AG04450 (cell line): ENCODE results near the gene PEPD. TPM values are rescaled to one million over a fixed set of nuclear protein-coding genes. Genes with fewer than 3 reads are reported as not detected.

ENCODE experiments used
- CTCF ChIA-PET: fragments of 300-600, 350-600 bp; formaldehyde crosslinking; extraction: SDS; loops from one replicate; lab custom pipeline; 2022; ENCODE audit warnings: antibody characterized with exemption, inconsistent platforms; lab: Charles Lee
- POLR2A ChIA-PET: fragments of 350-600 bp; formaldehyde crosslinking; extraction: SDS; loops from one replicate; lab custom pipeline; 2021; ENCODE audit warnings: antibody characterized with exemption, inconsistent platforms; lab: Yijun Ruan, JAX
- DNase-seq: peaks from one replicate; pipeline ENCODE4 v3.0.0-alpha.2; 2011; ENCODE audit warnings: low read depth, low spot score
- H3K27ac ChIP-seq: one replicate; pipeline ENCODE4 v1.5.1; 2012; ENCODE audit warnings: low read depth, low read length, control low read depth
- H3K27me3 ChIP-seq: one replicate; pipeline ENCODE4 v1.6.0; 2012; ENCODE audit warnings: low read length; ENCODE audit not compliant: control insufficient read depth, insufficient read depth
- H3K4me3 ChIP-seq: 2 replicates; pipeline ENCODE4 v1.5.1; 2011; ENCODE audit warnings: mild to moderate bottlenecking, low read depth, low read length, control low read depth
- H3K9me3 ChIP-seq: 2 replicates; pipeline ENCODE4 v1.5.1; 2012; ENCODE audit warnings: low read length; ENCODE audit not compliant: control insufficient read depth, insufficient read depth
- CTCF ChIP-seq: IDR thresholded peaks from 2 replicates; pipeline ENCODE4 v1.5.1; 2011; ENCODE audit warnings: low read depth, low read length, control low read depth, inconsistent platforms
- polyA plus RNA-seq: library from polyadenylated mRNA; depleted of rRNA; stranded (reverse); fragments of >200 nt; gene quantifications from 2 replicates; pipeline ENCODE4 v1.2.3, GENCODE V29; 2011

The PEPD gene
- polyA plus RNA-seq, 1 experiment, result 67.1 TPM

DNA sequence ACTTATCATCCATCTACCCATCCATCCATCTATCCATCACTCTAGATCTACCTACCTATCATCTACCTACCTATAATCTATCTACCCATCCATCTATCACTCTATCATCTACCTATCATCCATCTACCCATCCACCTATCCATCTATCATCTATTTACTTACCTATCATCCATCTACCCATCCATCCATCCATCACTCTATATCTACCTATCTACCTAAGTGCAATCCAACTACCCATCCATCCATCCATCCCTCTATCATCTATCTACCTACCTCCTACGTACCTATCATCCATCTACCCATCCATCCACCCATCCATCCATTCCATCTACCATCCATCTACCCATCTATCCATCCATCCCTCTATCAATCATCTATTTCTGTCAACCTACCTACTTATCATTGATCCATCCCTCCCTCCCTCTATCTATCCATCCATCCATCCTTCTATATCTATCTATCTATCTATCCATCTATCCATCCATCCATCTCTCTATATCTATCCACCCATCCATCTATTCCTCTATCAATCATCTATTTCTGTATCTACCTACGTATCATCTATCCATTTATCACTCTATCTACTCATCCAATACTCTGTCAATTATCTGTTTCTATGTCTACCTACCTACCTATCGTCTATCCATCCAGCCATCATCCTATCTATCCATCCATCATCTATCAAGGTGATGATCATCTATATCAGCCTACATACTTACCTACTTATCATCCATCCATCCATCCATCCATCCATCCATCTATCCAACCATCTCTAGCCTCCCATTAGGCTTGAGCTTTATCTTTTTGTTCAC lies 99.0 kb downstream of the PEPD start:
- Histone ChIP-seq H3K9me3 (no peaks in the 10 kb centered on the region), H3K27me3 (no peaks in the 10 kb centered on the region), H3K27ac (no peak overlapping the region), H3K4me3 (no peak overlapping the region)
- ChIA-PET CTCF (interaction anchor here (1.9 to 7.8 kb wide), 2 partner anchors 7 to 16 kb away, joined by 6 to 55 read pairs; no protein-coding TSS in a partner anchor), POLR2A (no interaction called here)
- TF ChIP-seq CTCF, result no peak
- no peak for DNase-seq

DNA sequence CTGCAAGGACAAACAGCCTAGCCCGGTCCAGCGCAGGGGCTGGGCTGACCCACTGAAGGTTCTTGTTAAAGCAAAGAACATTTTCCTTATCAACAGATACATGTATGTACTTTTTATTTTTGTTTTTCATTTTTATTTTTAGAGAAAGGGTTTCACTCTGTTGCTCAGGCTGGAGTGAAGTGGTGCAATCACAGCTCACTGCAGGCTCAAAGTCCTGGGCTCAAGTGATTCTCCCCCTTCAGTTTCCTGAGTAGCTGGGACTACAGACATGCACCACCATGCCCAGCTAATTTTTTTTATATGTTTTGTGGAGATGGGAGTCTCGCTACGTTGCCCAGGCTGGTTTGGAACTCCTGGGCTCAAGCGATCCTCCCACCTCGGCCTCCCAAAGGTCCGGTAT lies 100.2 kb downstream of the PEPD start:
- H3K4me3 ChIP-seq, result no peak overlapping the region
- no peak for TF ChIP-seq CTCF
- no peaks in the 10 kb centered on the region for H3K9me3 ChIP-seq
- ChIA-PET POLR2A (no interaction called here), CTCF (interaction anchor here (0.9 to 7.8 kb wide), 2 partner anchors 8 to 374 kb away, joined by 4 to 55 read pairs; no protein-coding TSS in a partner anchor)
- no peak overlapping the region for H3K27ac ChIP-seq
- no peak for DNase-seq
- no peaks in the 10 kb centered on the region for H3K27me3 ChIP-seq

- no peaks in the 10 kb centered on the region for H3K9me3 ChIP-seq
- H3K27ac ChIP-seq, result no peak overlapping the region
- no peaks in the 10 kb centered on the region for H3K27me3 ChIP-seq
- ChIA-PET POLR2A (no interaction called here), CTCF (interaction anchor here (0.5 to 7.8 kb wide), 3 partner anchors 9 to 374 kb away, joined by 4 to 55 read pairs (median 8); no protein-coding TSS in a partner anchor)
- no peak for TF ChIP-seq CTCF
- H3K4me3 ChIP-seq, result no peak overlapping the region
- DNase-seq, result no peak
Measured at GRCh38 chr19:33420821-33421220, 100.8 kb downstream of the PEPD start.

- Histone ChIP-seq H3K27me3 (no peaks in the 10 kb centered on the region), H3K27ac (no peak overlapping the region), H3K4me3 (no peak overlapping the region), H3K9me3 (no peaks in the 10 kb centered on the region)
- TF ChIP-seq CTCF, result no peak
- ChIA-PET POLR2A (no interaction called here), CTCF (interaction anchor here (7.8 kb wide), 1 partner anchor 10 kb away, joined by 55 read pairs; no protein-coding TSS in a partner anchor)
- no peak for DNase-seq
Measured at GRCh38 chr19:33419788-33420130, 101.8 kb downstream of the PEPD start.
